ENCODE measurements around the gene CCDC68.

The CCDC68 gene

DNA sequence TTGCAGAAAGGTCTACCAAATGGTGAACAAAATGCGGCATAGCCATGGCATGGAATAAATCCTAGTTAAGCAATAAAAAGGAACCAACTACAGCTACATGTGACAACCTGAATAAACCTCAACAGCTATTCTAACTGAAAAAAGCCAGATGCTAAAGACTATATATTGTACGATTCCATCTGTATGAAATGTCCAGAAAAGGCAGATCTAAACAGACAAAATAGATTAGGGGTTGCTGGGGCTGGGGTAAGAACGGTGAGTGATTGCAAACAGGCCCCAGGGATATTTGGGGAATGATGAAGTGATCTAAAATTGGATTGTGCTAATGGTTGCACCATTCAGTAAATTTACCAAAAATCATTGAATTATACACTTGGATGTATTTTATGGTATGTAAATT, 2.8 kb downstream of the CCDC68 start:
- no peak for TF ChIP-seq GABPA (IDR thresholded peaks at IDR 0.05; ENCODE audit: low read depth)
- TF ChIP-seq, protein P1, sequence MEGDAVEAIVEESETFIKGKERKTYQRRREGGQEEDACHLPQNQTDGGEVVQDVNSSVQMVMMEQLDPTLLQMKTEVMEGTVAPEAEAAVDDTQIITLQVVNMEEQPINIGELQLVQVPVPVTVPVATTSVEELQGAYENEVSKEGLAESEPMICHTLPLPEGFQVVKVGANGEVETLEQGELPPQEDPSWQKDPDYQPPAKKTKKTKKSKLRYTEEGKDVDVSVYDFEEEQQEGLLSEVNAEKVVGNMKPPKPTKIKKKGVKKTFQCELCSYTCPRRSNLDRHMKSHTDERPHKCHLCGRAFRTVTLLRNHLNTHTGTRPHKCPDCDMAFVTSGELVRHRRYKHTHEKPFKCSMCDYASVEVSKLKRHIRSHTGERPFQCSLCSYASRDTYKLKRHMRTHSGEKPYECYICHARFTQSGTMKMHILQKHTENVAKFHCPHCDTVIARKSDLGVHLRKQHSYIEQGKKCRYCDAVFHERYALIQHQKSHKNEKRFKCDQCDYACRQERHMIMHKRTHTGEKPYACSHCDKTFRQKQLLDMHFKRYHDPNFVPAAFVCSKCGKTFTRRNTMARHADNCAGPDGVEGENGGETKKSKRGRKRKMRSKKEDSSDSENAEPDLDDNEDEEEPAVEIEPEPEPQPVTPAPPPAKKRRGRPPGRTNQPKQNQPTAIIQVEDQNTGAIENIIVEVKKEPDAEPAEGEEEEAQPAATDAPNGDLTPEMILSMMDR (IDR thresholded peaks at IDR 0.05; ENCODE audit: insufficient read depth, low read length), result no peak
- no peak for TF ChIP-seq POLR2AphosphoS5 (IDR thresholded peaks at IDR 0.05; ENCODE audit: low read depth)
- no peak for TF ChIP-seq SPI1 (IDR thresholded peaks at IDR 0.05; ENCODE audit: borderline replicate concordance, low read depth)
- TF ChIP-seq, protein P2, sequence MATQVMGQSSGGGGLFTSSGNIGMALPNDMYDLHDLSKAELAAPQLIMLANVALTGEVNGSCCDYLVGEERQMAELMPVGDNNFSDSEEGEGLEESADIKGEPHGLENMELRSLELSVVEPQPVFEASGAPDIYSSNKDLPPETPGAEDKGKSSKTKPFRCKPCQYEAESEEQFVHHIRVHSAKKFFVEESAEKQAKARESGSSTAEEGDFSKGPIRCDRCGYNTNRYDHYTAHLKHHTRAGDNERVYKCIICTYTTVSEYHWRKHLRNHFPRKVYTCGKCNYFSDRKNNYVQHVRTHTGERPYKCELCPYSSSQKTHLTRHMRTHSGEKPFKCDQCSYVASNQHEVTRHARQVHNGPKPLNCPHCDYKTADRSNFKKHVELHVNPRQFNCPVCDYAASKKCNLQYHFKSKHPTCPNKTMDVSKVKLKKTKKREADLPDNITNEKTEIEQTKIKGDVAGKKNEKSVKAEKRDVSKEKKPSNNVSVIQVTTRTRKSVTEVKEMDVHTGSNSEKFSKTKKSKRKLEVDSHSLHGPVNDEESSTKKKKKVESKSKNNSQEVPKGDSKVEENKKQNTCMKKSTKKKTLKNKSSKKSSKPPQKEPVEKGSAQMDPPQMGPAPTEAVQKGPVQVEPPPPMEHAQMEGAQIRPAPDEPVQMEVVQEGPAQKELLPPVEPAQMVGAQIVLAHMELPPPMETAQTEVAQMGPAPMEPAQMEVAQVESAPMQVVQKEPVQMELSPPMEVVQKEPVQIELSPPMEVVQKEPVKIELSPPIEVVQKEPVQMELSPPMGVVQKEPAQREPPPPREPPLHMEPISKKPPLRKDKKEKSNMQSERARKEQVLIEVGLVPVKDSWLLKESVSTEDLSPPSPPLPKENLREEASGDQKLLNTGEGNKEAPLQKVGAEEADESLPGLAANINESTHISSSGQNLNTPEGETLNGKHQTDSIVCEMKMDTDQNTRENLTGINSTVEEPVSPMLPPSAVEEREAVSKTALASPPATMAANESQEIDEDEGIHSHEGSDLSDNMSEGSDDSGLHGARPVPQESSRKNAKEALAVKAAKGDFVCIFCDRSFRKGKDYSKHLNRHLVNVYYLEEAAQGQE (IDR thresholded peaks at IDR 0.05; ENCODE audit: insufficient replicate concordance, low read depth), result no peak
- Histone ChIP-seq H3K27me3 (ENCODE audit: insufficient read depth, poor library complexity, severe bottlenecking) (peaks cover 37% of the 10 kb centered on the region), H3K4me3 (replicated peaks; ENCODE audit: insufficient read depth, low read length) (no peak overlapping the region), H3K27ac (replicated peaks) (no peak overlapping the region)
- DNase-seq (ENCODE audit: low read depth in 1 of 2, low spot score in 1 of 2), result no peak

DNA sequence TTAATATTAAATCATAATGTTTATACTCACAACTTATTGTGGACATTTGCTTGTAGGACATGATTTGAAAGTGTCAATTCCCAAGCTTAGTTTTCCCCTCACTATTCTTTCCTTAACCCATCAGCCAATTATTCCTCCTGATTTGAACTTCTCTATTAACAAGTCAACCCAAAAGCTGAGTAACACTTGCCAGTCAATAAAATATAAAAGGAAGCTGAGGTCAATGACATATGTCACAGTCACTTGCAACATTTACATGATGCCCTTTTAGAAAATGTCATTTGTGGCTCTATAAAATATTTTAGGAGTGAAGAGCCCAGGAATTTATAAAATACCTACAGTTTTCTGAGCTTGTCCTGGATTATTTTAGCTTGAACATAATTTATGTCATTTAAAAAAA, 7.2 kb downstream of the CCDC68 start:
- Histone ChIP-seq H3K27me3 (ENCODE audit: insufficient read depth, poor library complexity, severe bottlenecking) (peaks cover 5% of the 10 kb centered on the region), H3K27ac (replicated peaks) (no peak overlapping the region), H3K4me3 (replicated peaks; ENCODE audit: insufficient read depth, low read length) (no peak overlapping the region)
- TF ChIP-seq POLR2AphosphoS5 (IDR thresholded peaks at IDR 0.05; ENCODE audit: low read depth) (no peak), GABPA (IDR thresholded peaks at IDR 0.05; ENCODE audit: low read depth) (no peak)
- TF ChIP-seq, protein P1 (IDR thresholded peaks at IDR 0.05; ENCODE audit: insufficient read depth, low read length), result no peak
- no peak for DNase-seq (ENCODE audit: low read depth in 1 of 2, low spot score in 1 of 2)

DNA sequence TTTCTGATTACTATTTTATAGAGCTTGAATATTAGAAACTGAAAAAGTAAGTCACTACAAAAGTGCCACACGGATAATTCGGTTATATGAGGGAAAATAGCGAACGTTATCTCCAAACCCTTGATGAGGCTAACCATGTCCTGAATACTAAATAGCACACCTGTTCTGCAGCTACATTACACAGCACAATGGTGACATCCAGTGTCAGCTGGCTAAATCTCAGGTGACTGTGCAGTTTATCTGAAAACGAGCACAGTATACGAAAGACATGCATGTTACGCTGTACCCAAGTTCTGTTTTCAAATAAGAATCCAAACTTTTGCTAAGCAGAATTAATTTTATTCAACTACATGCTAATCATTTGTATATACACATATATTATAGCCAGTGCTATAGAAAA, 9.0 kb downstream of the CCDC68 start:
- H3K27ac ChIP-seq (replicated peaks), result no peak overlapping the region
- TF ChIP-seq GABPA (IDR thresholded peaks at IDR 0.05; ENCODE audit: low read depth) (no peak), SPI1 (IDR thresholded peaks at IDR 0.05; ENCODE audit: borderline replicate concordance, low read depth) (no peak), POLR2AphosphoS5 (IDR thresholded peaks at IDR 0.05; ENCODE audit: low read depth) (no peak)
- TF ChIP-seq, protein P1 (IDR thresholded peaks at IDR 0.05; ENCODE audit: insufficient read depth, low read length), result no peak
- TF ChIP-seq, protein P2 (IDR thresholded peaks at IDR 0.05; ENCODE audit: insufficient replicate concordance, low read depth), result no peak
- no peak overlapping the region for H3K4me3 ChIP-seq (replicated peaks; ENCODE audit: insufficient read depth, low read length)
- DNase-seq (ENCODE audit: low read depth in 1 of 2, low spot score in 1 of 2), result no peak
- H3K27me3 ChIP-seq (ENCODE audit: insufficient read depth, poor library complexity, severe bottlenecking), result no peaks in the 10 kb centered on the region

DNA sequence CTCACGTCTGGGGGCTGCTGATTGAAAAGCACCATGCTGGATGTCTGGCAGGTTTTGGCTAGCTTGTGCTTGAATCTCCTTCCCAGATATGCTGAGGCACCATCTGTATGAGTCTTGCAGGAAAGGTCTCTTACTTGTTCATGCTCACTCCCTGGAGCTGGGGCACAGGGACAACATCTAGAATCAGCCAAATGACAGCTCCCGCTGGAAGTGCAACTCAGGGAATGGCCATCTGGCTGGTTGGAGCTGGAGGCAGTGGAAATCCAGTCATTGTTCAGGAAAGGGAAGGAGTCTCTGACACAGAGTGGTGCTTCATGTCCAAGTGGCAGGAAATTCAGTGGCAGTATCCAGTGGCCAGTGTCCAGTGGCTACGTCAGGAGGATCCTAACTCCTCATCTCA, 9.7 kb downstream of the CCDC68 start:
- no peak for DNase-seq (ENCODE audit: low read depth in 1 of 2, low spot score in 1 of 2)
- TF ChIP-seq, protein P1 (IDR thresholded peaks at IDR 0.05; ENCODE audit: insufficient read depth, low read length), result no peak
- TF ChIP-seq GABPA (IDR thresholded peaks at IDR 0.05; ENCODE audit: low read depth) (no peak), POLR2AphosphoS5 (IDR thresholded peaks at IDR 0.05; ENCODE audit: low read depth) (no peak)
- Histone ChIP-seq H3K27ac (replicated peaks) (no peak overlapping the region), H3K27me3 (ENCODE audit: insufficient read depth, poor library complexity, severe bottlenecking) (no peaks in the 10 kb centered on the region), H3K4me3 (replicated peaks; ENCODE audit: insufficient read depth, low read length) (no peak overlapping the region)

Measured in HL-60 (cell line).